Muscle of arm (tissue), 12 donors: ENCODE data around the gene PIK3CD. TPM values are rescaled to one million over a fixed set of nuclear protein-coding genes. Genes with fewer than 3 reads are reported as not detected.
"Not testable (repeated sequence)": the region's sequence is repeated elsewhere in the genome, so short reads cannot be mapped to it uniquely, and the experiment has no call there.

Experiments
- DNase-seq: peaks from one replicate; pipeline ENCODE4 v3.0.0-alpha.2; 2013
- polyA plus RNA-seq, 12 donors: library from polyadenylated mRNA; unstranded; fragments of 120-200 nt; gene quantifications; one replicate each; pipeline ENCODE4 v1.2.1, GENCODE V29; 2013; ENCODE audit not compliant: insufficient read length in 12 of 12

The PIK3CD gene
- polyA plus RNA-seq, 12 donors: 1.4 to 7.6 (median 2.6) TPM; not detected in 1

GRCh38 chr1:9618909-9619679 is 32.4 kb upstream of the PIK3CD start:
- DNase-seq: no peak

GRCh38 chr1:9621032-9621431 is 30.5 kb upstream of the PIK3CD start:
- DNase-seq: no peak

GRCh38 chr1:9624081-9624480 is 27.4 kb upstream of the PIK3CD start:
- no peak for DNase-seq

- not testable (repeated sequence) for DNase-seq
Measured at GRCh38 chr1:9625030-9625429, 26.5 kb upstream of the PIK3CD start.

- DNase-seq: no peak
Measured at GRCh38 chr1:9626201-9626608, 25.3 kb upstream of the PIK3CD start.

GRCh38 chr1:9628541-9629444 is 22.7 kb upstream of the PIK3CD start:
- DNase-seq: no peak

- DNase-seq: no peak
Measured at GRCh38 chr1:9629445-9630201, 21.9 kb upstream of the PIK3CD start.

- DNase-seq: no peak
Measured at GRCh38 chr1:9630331-9631111, 21.0 kb upstream of the PIK3CD start.

- no peak for DNase-seq
Measured at GRCh38 chr1:9631613-9632012, 19.9 kb upstream of the PIK3CD start.

- DNase-seq: no peak
Measured at GRCh38 chr1:9633493-9633892, 18.0 kb upstream of the PIK3CD start.

GRCh38 chr1:9634582-9634981 is 16.9 kb upstream of the PIK3CD start:
- no peak for DNase-seq

GRCh38 chr1:9639227-9639626 is 12.3 kb upstream of the PIK3CD start:
- DNase-seq: no peak

- DNase-seq: no peak
Measured at GRCh38 chr1:9643351-9644256, 7.9 kb upstream of the PIK3CD start.

- DNase-seq: no peak
Measured at GRCh38 chr1:9646037-9646436, 5.5 kb upstream of the PIK3CD start.

GRCh38 chr1:9648171-9648570 is 3.4 kb upstream of the PIK3CD start:
- no peak for DNase-seq

- DNase-seq: no peak
Measured at GRCh38 chr1:9649769-9650168, 1.8 kb upstream of the PIK3CD start.

- no peak for DNase-seq
Measured at GRCh38 chr1:9651220-9651564, 339 bp upstream of the PIK3CD start.

GRCh38 chr1:9652379-9653209 is 1.1 kb downstream of the PIK3CD start:
- DNase-seq: no peak

- no peak for DNase-seq
Measured at GRCh38 chr1:9653210-9653490, 1.6 kb downstream of the PIK3CD start.
